Fibroblast of pulmonary artery (primary cell): ENCODE results near the gene NPAT.

Experiments
- DNase-seq: peaks from one replicate; pipeline ENCODE4 v3.0.0-alpha.2; 2010; ENCODE audit warnings: low read depth
- H3K4me3 ChIP-seq: replicated peaks from 2 replicates; pipeline ENCODE4 v1.5.1; 2011; ENCODE audit warnings: low read depth, mild to moderate bottlenecking, control low read depth, low read length, moderate library complexity
- CTCF ChIP-seq: IDR thresholded peaks from 2 replicates; pipeline ENCODE4 v1.5.1; 2011; ENCODE audit warnings: mild to moderate bottlenecking, control low read depth, low read length, inconsistent platforms; ENCODE audit errors: missing control alignments

Gene NPAT

GRCh38 chr11:108241330-108242037 lies 19.0 kb upstream of the NPAT start:
- no peak for TF ChIP-seq CTCF
- no peak overlapping the region for H3K4me3 ChIP-seq
- no peak for DNase-seq

GRCh38 chr11:108239076-108239475 lies 16.6 kb upstream of the NPAT start:
- no peak overlapping the region for H3K4me3 ChIP-seq
- no peak for DNase-seq

GRCh38 chr11:108237058-108237481 lies 14.6 kb upstream of the NPAT start:
- TF ChIP-seq CTCF: no peak
- no peak overlapping the region for H3K4me3 ChIP-seq

More at GRCh38 chr11:108239076-108239475, 16.6 kb upstream of the NPAT start:
- no peak for TF ChIP-seq CTCF

GRCh38 chr11:108235633-108236032 lies 13.2 kb upstream of the NPAT start:
- H3K4me3 ChIP-seq: no peak overlapping the region
- TF ChIP-seq CTCF: no peak

More at GRCh38 chr11:108237058-108237481, 14.6 kb upstream of the NPAT start:
- no peak for DNase-seq

GRCh38 chr11:108235192-108235591 lies 12.8 kb upstream of the NPAT start:
- no peak overlapping the region for H3K4me3 ChIP-seq
- TF ChIP-seq CTCF: no peak
- DNase-seq: no peak

More at GRCh38 chr11:108235633-108236032, 13.2 kb upstream of the NPAT start:
- no peak for DNase-seq

- no peak for DNase-seq
- TF ChIP-seq CTCF: no peak
- H3K4me3 ChIP-seq: no peak overlapping the region
Measured at GRCh38 chr11:108233277-108233945, 11.0 kb upstream of the NPAT start.
